Brain microvascular endothelial cell (primary cell): ENCODE measurements around the gene ELAVL4.

Source experiments
- DNase-seq: peaks from one replicate; pipeline ENCODE4 v3.0.0-alpha.2; 2020
- H3K27ac ChIP-seq: fragments of 250-450 bp; sonication (Bioruptor Pico); 2 replicates; pipeline ENCODE4 v1.5.1; 2020; ENCODE audit warnings: mild to moderate bottlenecking, moderate library complexity
- H3K27me3 ChIP-seq: fragments of 250-450 bp; sonication (Bioruptor Pico); replicated peaks from 2 replicates; pipeline ENCODE4 v1.5.1; 2020; ENCODE audit warnings: mild to moderate bottlenecking
- H3K36me3 ChIP-seq: fragments of 250-450 bp; sonication (Bioruptor Pico); replicated peaks from 2 replicates; pipeline ENCODE4 v1.5.1; 2020; ENCODE audit warnings: mild to moderate bottlenecking
- H3K4me3 ChIP-seq: 2 replicates; pipeline ENCODE4 v1.5.1; 2011; ENCODE audit warnings: low read depth, mild to moderate bottlenecking, control low read depth, low read length, moderate library complexity
- CTCF ChIP-seq: IDR thresholded peaks from 2 replicates; pipeline ENCODE4 v1.5.1; 2011; ENCODE audit warnings: low read depth, mild to moderate bottlenecking, moderate library complexity, low read length, control low read depth, inconsistent platforms; ENCODE audit errors: missing control alignments
- in situ Hi-C: cut with HindIII; loops from 2 replicates; pipeline ENCODE4 v1.10.0; 2017; ENCODE audit warnings: low sequenced_read_pairs, low pct_ligation_motif_present

ELAVL4 gene

GRCh38 chr1:50246869-50247268 lies 138.1 kb downstream of the ELAVL4 start:
- in situ Hi-C loops: no loop called here
- no peak for DNase-seq
- TF ChIP-seq CTCF: no peak
- H3K36me3 ChIP-seq: no peaks in the 10 kb centered on the region
- no peak overlapping the region for H3K27ac ChIP-seq
- no peak overlapping the region for H3K4me3 ChIP-seq
- no peaks in the 10 kb centered on the region for H3K27me3 ChIP-seq

- no peaks in the 10 kb centered on the region for H3K27me3 ChIP-seq
- TF ChIP-seq CTCF: no peak
- DNase-seq: no peak
- H3K36me3 ChIP-seq: no peaks in the 10 kb centered on the region
- in situ Hi-C loops: no loop called here
- H3K4me3 ChIP-seq: no peak overlapping the region
- no peak overlapping the region for H3K27ac ChIP-seq
These were observed 143.0 kb downstream of the ELAVL4 start for GRCh38 chr1:50251702-50252101.

GRCh38 chr1:50252196-50252595 lies 143.5 kb downstream of the ELAVL4 start:
- no peaks in the 10 kb centered on the region for H3K27me3 ChIP-seq
- no peak for DNase-seq
- no peaks in the 10 kb centered on the region for H3K36me3 ChIP-seq
- H3K4me3 ChIP-seq: no peak overlapping the region
- TF ChIP-seq CTCF: no peak
- H3K27ac ChIP-seq: no peak overlapping the region
- in situ Hi-C loops: no loop called here
